Activated CD4-positive, CD25-positive, alpha-beta regulatory T cell treated with anti-CD3 and anti-CD28 coated beads, Interleukin-2, amount 50 U/mL, for 16 hours (primary cell): ENCODE results near the gene EIF6.
A peak's percentile ranks its signal among the peaks of the same experiment; 100 is the strongest.
"Not testable (repeated sequence)": the region's sequence is repeated elsewhere in the genome, so short reads cannot be mapped to it uniquely, and the experiment has no call there.

ENCODE experiments used
- DNase-seq: peaks from one replicate; pipeline ENCODE4 v3.0.0-alpha.2; 2020; ENCODE audit warnings: low read depth, low spot score

Gene EIF6

GRCh38 chr20:35279533-35280174, 4.9 kb downstream of the EIF6 start:
- DNase-seq: no peak

- no peak for DNase-seq
Observed at GRCh38 chr20:35279040-35279439, 5.5 kb downstream of the EIF6 start.

- DNase-seq: peak; percentile 71
Observed at GRCh38 chr20:35277531-35278395, 6.8 kb downstream of the EIF6 start, which contains the start of gene MMP24OS. TSS of gene MMP24OS (minus strand) at chr20:35278122. CDS start at chr20:35277929, 193 bp downstream.

GRCh38 chr20:35277127-35277526, 7.4 kb downstream of the EIF6 start:
- no peak for DNase-seq

GRCh38 chr20:35276408-35276807, 8.2 kb downstream of the EIF6 start:
- no peak for DNase-seq

GRCh38 chr20:35275741-35276251, 8.8 kb downstream of the EIF6 start:
- DNase-seq: no peak

GRCh38 chr20:35274172-35275092, 10.1 kb downstream of the EIF6 start:
- no peak for DNase-seq

- no peak for DNase-seq
Observed at GRCh38 chr20:35273449-35274171, 11.0 kb downstream of the EIF6 start.

- DNase-seq: no peak
Observed at GRCh38 chr20:35271904-35272303, 12.7 kb downstream of the EIF6 start.

GRCh38 chr20:35271073-35271882, 13.3 kb downstream of the EIF6 start:
- no peak for DNase-seq

GRCh38 chr20:35270021-35270902, 14.3 kb downstream of the EIF6 start:
- DNase-seq: no peak

GRCh38 chr20:35269055-35269781, 15.4 kb downstream of the EIF6 start:
- DNase-seq: no peak

- DNase-seq: no peak
Observed at GRCh38 chr20:35267092-35267491, 17.5 kb downstream of the EIF6 start.

- DNase-seq: no peak
Observed at GRCh38 chr20:35264755-35265154, 19.8 kb downstream of the EIF6 start.

GRCh38 chr20:35263532-35264341, 20.8 kb downstream of the EIF6 start:
- no peak for DNase-seq

- not testable (repeated sequence) for DNase-seq
Observed at GRCh38 chr20:35262731-35263531, 21.6 kb downstream of the EIF6 start.

GRCh38 chr20:35262321-35262720, 22.3 kb downstream of the EIF6 start:
- DNase-seq: not testable (repeated sequence)
